HG03432 (cell line): ENCODE results near the gene FAP.
A peak's percentile ranks its signal among the peaks of the same experiment; 100 is the strongest.

Experiments used
- ATAC-seq: cut with Tn5 transposase; IDR thresholded peaks from one replicate; pipeline ENCODE4 v1.9.1; 2021; ENCODE audit warnings: mild to moderate bottlenecking, moderate library complexity; ENCODE audit not compliant: unreplicated experiment

FAP gene

GRCh38 chr2:162127422-162127821 lies 115.8 kb downstream of the FAP start:
- no peak for ATAC-seq

GRCh38 chr2:162126527-162126926 lies 116.7 kb downstream of the FAP start:
- ATAC-seq = peak; percentile 18

- ATAC-seq = peak; percentile 96
Observed at GRCh38 chr2:162126111-162126519, 117.1 kb downstream of the FAP start.

DNA sequence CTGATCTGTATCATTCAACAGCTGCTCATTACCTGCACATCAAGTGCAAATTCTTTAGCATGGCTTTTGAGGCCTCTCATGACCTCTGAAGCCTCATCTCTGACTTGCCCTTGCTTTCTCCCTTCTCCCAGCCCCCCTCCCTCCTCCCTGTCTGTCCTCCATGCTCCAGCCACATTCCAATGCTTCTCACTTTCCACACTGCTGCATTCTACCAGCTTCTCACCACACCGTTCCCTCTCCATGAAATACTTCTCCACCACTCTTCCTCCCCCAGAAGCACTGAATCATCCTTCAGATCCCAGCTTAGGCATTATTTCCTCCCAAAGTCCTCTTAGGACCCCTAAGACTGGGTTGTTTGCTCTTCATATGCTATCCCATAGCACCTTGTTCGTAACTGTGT lies 118.1 kb downstream of the FAP start:
- ATAC-seq = no peak

GRCh38 chr2:162123806-162124758 lies 119.2 kb downstream of the FAP start:
- no peak for ATAC-seq
